HG03571 (cell line): ENCODE data around the gene RGCC.
A peak's percentile ranks its signal among the peaks of the same experiment; 100 is the strongest.
"Not testable (repeated sequence)": the region's sequence is repeated elsewhere in the genome, so short reads cannot be mapped to it uniquely, and the experiment has no call there.

ENCODE experiments used
- ATAC-seq: cut with Tn5 transposase; IDR thresholded peaks from one replicate; pipeline ENCODE4 v1.9.1; 2021; ENCODE audit not compliant: unreplicated experiment

The RGCC gene

DNA sequence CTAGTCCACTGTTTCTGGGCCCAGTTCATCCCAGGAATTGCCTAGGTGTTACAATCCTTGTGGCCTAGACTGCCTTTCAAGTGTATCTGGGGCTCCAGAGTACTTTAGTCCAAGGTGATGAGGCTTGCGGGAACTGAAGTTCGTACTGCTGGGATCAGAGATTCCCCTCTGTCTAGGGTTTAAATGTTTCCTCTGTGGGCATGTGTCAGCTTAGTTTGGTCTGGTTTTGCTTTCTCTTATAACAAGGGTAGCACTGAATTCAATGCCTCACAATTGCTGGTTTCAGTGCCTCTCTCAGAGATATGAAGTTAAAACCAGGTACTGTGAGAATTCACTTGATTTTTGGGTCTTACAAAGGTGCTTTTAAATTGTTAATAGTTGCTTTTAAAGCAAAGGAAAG is 30.8 kb downstream of the RGCC start:
- ATAC-seq, result no peak

DNA sequence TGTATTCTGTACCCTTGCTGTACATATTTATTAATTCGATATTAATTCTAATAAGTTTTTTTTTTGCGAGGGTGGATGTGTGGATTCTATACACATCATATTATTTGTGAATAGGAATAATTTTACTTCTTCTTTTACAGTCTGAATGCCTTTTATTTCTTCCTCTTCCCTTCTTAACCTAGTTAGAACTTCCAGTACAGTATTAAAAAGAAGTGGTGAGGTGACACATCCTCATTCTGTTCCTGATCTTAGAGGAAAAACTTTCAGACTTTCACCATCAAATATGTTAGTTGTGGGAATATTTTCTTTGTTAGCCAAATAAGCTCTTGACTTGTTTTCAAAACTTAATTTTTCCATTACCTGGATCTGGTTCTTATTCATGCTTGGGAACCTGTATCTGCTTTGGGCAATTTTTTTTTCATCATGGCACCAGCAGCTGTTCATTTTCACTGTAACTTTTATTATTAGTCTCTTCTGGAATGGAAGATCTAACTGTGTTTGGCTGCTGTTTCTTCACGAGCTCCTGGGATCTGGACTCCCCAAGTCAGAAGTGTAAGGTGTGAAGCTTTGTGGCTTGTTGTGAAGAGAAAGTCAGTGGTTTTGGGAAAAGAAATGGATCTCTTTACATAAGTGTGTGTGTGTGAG is 33.1 kb downstream of the RGCC start:
- ATAC-seq, result no peak

- ATAC-seq, result no peak
These were observed 34.1 kb downstream of the RGCC start for GRCh38 chr13:41491436-41491835.

- ATAC-seq, result no peak
These were observed 35.3 kb downstream of the RGCC start for GRCh38 chr13:41492432-41493260.

DNA sequence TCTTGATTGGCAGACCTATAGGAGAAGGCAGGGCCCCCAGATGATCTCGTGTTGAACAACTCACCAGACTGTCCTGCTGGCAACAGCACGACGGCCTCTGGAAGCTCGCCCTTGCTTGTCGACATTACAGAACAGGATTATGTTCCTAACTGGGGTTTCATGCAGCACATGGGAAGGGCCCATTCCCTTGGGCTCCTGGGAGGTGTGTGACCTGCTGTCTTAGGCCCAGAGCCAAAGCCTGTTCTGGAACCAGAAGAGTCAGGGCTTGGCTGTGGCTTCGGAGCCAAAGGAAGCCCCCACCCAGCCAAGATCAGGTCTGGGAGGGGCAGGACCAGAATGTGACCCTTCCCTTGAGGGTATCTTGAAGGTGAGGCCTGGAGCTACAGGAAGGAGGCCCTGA is 36.9 kb downstream of the RGCC start:
- no peak for ATAC-seq

- ATAC-seq, result no peak
These were observed 37.7 kb downstream of the RGCC start for GRCh38 chr13:41495044-41495443.

GRCh38 chr13:41496420-41497234 is 39.3 kb downstream of the RGCC start:
- no peak for ATAC-seq

- no peak for ATAC-seq
These were observed 40.1 kb downstream of the RGCC start for GRCh38 chr13:41497436-41497835.

DNA sequence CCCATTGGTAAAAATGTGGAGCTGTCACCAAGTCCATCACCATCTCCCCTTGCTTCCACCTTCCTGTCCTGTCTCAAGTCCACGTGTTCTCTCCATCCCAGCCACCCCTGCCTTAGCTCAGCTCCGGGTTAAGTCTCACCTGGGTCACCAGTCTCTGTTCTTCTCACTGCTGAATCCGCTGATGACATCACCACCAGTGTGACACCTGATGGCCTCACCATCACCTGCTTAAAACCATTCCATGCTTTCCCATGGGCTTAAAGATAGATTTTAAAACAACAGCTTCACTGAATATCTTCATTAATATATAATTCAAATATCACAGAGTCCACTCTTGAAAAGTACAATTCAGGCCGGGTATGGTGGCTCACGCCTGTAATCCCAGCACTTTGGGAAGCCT is 42.1 kb downstream of the RGCC start:
- ATAC-seq, result no peak

DNA sequence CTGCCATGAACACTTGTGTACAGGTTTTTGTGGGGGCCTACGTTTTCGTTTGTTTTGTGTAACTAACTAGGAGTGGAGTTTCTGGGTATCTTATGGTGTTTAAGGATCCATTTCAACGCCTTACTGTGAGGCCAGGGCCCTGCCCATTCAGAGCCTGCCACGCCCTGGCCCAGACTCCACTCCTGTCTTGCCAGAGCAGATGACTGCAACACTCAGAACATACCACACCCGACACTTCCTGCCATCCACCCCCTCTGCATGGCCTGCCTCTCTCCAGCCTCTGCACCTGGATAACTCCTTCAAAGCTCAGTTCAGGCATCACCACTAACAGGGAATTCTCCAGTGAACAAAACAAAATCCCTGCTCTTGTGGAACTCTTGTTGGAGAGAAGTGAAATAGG is 43.2 kb downstream of the RGCC start:
- ATAC-seq, result no peak

- no peak for ATAC-seq
These were observed 43.9 kb downstream of the RGCC start for GRCh38 chr13:41501281-41501680.

- ATAC-seq, result no peak
These were observed 44.7 kb downstream of the RGCC start for GRCh38 chr13:41502031-41502430.

GRCh38 chr13:41502673-41503072 is 45.3 kb downstream of the RGCC start:
- ATAC-seq, result peak; percentile 66

GRCh38 chr13:41503356-41503755 is 46.0 kb downstream of the RGCC start:
- ATAC-seq, result no peak

DNA sequence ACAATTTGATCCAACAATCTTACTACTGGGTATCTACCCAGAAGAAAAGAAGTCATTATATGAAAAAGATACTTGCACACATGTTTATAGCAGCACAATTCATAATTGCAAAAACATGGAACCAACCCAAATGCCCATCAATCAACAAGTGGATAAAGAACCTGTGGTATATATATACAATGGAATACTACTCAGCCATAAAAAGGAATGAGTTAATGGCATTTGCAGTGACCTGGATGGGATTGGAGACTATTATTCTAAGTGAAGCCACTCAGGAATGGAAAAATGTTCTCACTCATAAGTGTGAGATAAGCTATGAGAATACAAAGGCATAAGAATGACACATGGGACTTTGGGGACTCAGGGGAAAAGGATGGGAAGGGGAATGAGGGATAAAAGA is 47.3 kb downstream of the RGCC start:
- ATAC-seq, result not testable (repeated sequence)

- ATAC-seq, result no peak
These were observed 48.0 kb downstream of the RGCC start for GRCh38 chr13:41505209-41505835.

DNA sequence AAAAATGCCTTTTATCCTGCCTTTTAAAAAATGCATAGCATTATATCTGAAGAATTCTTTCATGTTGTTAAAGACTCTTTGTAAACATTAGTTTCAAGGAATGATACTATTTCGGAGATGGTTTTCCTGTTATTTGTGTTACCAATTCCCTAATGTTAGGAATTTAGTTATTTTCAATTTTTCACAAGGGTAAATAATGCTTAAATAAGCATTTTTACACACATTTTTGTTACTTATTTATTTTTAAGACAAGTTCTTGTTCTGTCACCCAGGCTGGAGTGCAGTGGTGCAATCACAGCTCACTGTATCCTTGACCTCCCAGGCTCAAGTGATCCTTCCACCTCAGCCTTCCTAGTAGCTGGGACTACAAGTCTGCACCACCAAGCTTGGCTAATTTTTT is 49.0 kb downstream of the RGCC start:
- no peak for ATAC-seq

- no peak for ATAC-seq
These were observed 52.6 kb downstream of the RGCC start for GRCh38 chr13:41509971-41510370.

DNA sequence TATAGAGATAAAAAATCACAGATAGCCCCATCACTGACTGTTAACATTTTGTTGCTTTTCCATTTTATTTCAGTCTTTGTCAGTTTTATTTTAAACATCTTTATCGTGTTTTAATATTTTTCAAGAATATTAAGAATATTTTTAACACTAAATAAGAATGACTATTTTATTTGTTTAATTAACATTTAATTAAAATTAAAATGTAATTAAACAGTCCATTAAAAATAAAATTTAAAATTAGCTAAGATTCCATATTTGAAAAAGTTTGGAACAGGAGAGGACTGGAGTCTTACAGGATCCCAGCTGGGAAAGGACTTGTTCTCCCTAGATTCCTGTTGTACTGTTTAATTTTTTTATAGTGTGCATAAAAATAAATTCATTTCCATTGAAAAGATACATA is 54.5 kb downstream of the RGCC start:
- no peak for ATAC-seq

- no peak for ATAC-seq
These were observed 55.1 kb downstream of the RGCC start for GRCh38 chr13:41512441-41512840.

DNA sequence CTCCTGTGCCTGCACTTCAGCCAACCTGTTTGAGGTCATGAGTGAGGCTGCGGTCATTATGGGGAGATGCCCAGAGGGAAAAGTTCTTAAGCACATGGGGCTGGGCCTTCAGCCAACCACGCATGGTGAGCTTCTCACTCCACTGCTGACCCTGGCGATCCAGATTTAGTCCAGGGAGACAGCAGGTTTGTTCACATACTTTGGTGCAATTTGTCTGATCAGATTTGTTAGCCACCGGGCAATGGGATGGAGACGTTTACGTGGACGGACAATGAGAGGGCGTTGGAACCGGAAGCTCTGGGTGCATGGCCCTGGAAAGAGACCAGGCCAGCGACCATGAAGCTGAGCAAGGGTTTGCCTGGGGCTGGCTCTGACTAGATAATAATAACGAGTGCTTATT is 56.2 kb downstream of the RGCC start:
- ATAC-seq, result no peak
